Endothelial cell of hepatic sinusoid (primary cell): ENCODE data around the gene TMEM138.

Source experiments
- in situ Hi-C: cut with HindIII; loops from 2 replicates; pipeline ENCODE4 v1.10.0; 2017; ENCODE audit warnings: low sequenced_read_pairs

The TMEM138 gene

GRCh38 chr11:61340979-61341378 lies 21.2 kb upstream of the TMEM138 start:
- in situ Hi-C loops: no loop called here

GRCh38 chr11:61341706-61342105 lies 20.5 kb upstream of the TMEM138 start:
- in situ Hi-C loops: no loop called here

GRCh38 chr11:61342207-61342803 lies 19.9 kb upstream of the TMEM138 start:
- in situ Hi-C loops: no loop called here

- in situ Hi-C loops: no loop called here
These were observed 18.1 kb upstream of the TMEM138 start for GRCh38 chr11:61343792-61344745.

- in situ Hi-C loops: no loop called here
These were observed 17.0 kb upstream of the TMEM138 start for GRCh38 chr11:61345170-61345610.

GRCh38 chr11:61345954-61346843 lies 16.0 kb upstream of the TMEM138 start:
- in situ Hi-C loops: no loop called here

GRCh38 chr11:61347916-61348461 lies 14.2 kb upstream of the TMEM138 start:
- in situ Hi-C loops: no loop called here

- in situ Hi-C loops: no loop called here
These were observed 12.9 kb upstream of the TMEM138 start for GRCh38 chr11:61349189-61349751.

GRCh38 chr11:61349916-61350315 lies 12.3 kb upstream of the TMEM138 start:
- in situ Hi-C loops: no loop called here

- in situ Hi-C loops: no loop called here
These were observed 11.8 kb upstream of the TMEM138 start for GRCh38 chr11:61350336-61350735.

GRCh38 chr11:61350803-61351202 lies 11.4 kb upstream of the TMEM138 start:
- in situ Hi-C loops: no loop called here

GRCh38 chr11:61352038-61352437 lies 10.1 kb upstream of the TMEM138 start:
- in situ Hi-C loops: no loop called here

- in situ Hi-C loops: no loop called here
These were observed 8.8 kb upstream of the TMEM138 start for GRCh38 chr11:61353131-61354067.

- in situ Hi-C loops: no loop called here
These were observed 8.0 kb upstream of the TMEM138 start for GRCh38 chr11:61354208-61354607.

- in situ Hi-C loops: no loop called here
These were observed 5.5 kb upstream of the TMEM138 start for GRCh38 chr11:61356706-61357105.

- in situ Hi-C loops: no loop called here
These were observed 4.8 kb upstream of the TMEM138 start for GRCh38 chr11:61357233-61357893.

- in situ Hi-C loops: no loop called here
These were observed 4.3 kb upstream of the TMEM138 start for GRCh38 chr11:61357894-61358239.

GRCh38 chr11:61358566-61358965 lies 3.6 kb upstream of the TMEM138 start:
- in situ Hi-C loops: no loop called here

GRCh38 chr11:61359516-61359915 lies 2.7 kb upstream of the TMEM138 start:
- in situ Hi-C loops: no loop called here
